Measurements from ENCODE around the gene CORO1A. TPM values are rescaled to one million over a fixed set of nuclear protein-coding genes. Genes with fewer than 3 reads are reported as not detected.

Gene CORO1A
- total RNA-seq, 1 donor: 0.36 TPM

DNA sequence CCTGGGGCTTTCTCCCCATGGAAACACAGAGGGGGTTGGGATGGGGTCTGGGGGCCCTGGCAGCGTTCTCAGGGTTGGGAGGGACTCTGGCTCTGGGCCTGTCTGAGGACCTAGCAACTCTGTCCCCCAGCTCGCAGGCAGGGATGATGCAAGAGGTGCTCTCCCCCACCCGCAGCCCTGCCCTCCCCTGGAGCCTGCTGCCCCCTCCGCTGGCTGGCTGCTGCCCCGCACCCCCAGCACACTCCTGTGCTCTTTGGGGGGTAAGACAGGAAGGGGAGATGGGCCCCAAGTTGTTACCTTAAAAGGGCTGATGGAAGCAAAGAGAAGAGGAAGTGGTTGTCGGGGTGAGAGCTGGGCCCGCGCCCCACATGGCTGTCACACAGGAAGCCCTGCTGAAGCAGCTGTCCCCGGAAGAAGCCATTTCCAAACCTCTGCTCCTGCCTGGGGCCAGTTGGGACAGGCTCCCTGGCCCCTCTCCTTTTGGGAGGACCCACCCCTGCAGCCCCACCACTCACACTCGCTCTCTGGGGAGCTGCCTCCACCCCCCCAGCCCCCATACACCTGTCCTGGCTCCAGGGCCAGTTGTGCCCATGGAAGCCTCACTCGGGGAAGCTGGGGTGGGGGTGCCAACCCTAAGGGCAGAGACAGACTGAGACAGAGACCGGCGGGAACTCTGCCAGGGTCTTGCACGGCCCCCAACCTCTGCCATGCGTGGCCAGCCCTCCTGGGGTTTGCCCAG is 2.5 kb downstream of the CORO1A start:
- Histone ChIP-seq H3K79me2 (ENCODE audit: insufficient read depth, low read length) (no peaks in the 10 kb centered on the region), H3K4me3 (ENCODE audit: insufficient read depth, low read length) (no peak overlapping the region), H3K4me1 (ENCODE audit: insufficient read depth, low read length) (no peaks in the 10 kb centered on the region), H3K9me3 (ENCODE audit: low read depth, low read length) (no peaks in the 10 kb centered on the region), H3K4me2 (ENCODE audit: insufficient read depth, low read length) (no peak overlapping the region), H2AFZ (ENCODE audit: low read length) (no peak overlapping the region), H4K20me1 (ENCODE audit: insufficient read depth, low read length) (peaks cover 3% of the 10 kb centered on the region), H3K27ac (ENCODE audit: low read depth, low read length) (no peak overlapping the region), H3K27me3 (ENCODE audit: insufficient read depth, low read length) (no peaks in the 10 kb centered on the region), H3K36me3 (ENCODE audit: insufficient read depth, low read length) (no peaks in the 10 kb centered on the region)
- peak; percentile 63 for DNase-seq (ENCODE audit: insufficient read length, low spot score, missing footprints)
- TF ChIP-seq, protein P1, sequence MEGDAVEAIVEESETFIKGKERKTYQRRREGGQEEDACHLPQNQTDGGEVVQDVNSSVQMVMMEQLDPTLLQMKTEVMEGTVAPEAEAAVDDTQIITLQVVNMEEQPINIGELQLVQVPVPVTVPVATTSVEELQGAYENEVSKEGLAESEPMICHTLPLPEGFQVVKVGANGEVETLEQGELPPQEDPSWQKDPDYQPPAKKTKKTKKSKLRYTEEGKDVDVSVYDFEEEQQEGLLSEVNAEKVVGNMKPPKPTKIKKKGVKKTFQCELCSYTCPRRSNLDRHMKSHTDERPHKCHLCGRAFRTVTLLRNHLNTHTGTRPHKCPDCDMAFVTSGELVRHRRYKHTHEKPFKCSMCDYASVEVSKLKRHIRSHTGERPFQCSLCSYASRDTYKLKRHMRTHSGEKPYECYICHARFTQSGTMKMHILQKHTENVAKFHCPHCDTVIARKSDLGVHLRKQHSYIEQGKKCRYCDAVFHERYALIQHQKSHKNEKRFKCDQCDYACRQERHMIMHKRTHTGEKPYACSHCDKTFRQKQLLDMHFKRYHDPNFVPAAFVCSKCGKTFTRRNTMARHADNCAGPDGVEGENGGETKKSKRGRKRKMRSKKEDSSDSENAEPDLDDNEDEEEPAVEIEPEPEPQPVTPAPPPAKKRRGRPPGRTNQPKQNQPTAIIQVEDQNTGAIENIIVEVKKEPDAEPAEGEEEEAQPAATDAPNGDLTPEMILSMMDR (IDR thresholded peaks at IDR 0.05; ENCODE audit: extremely low read depth, low read depth, low read length): no peak

DNA sequence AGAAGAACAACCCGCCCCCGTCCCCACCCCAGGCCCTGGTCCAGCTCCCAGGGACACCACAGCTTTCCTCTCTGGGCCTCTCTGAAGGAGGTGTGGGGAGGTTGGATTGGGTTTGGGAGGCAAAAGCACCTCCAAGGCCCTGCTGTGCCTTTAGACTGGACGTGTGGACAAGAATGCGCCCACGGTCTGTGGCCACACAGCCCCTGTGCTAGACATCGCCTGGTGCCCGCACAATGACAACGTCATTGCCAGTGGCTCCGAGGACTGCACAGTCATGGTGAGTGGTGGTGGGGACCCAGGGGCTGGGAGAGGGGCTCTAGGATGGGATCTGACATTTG is 3.0 kb downstream of the CORO1A start:
- no peaks in the 10 kb centered on the region for H3K36me3 ChIP-seq (ENCODE audit: insufficient read depth, low read length)
- H3K4me3 ChIP-seq (ENCODE audit: insufficient read depth, low read length): no peak overlapping the region
- no peaks in the 10 kb centered on the region for H3K27me3 ChIP-seq (ENCODE audit: insufficient read depth, low read length)
- H3K79me2 ChIP-seq (ENCODE audit: insufficient read depth, low read length): no peaks in the 10 kb centered on the region
- DNase-seq (ENCODE audit: insufficient read length, low spot score, missing footprints): no peak
- no peak overlapping the region for H3K4me2 ChIP-seq (ENCODE audit: insufficient read depth, low read length)
- H3K27ac ChIP-seq (ENCODE audit: low read depth, low read length): no peak overlapping the region
- H4K20me1 ChIP-seq (ENCODE audit: insufficient read depth, low read length): peaks cover 3% of the 10 kb centered on the region
- TF ChIP-seq, protein P1 (IDR thresholded peaks at IDR 0.05; ENCODE audit: extremely low read depth, low read depth, low read length): no peak
- no peaks in the 10 kb centered on the region for H3K9me3 ChIP-seq (ENCODE audit: low read depth, low read length)
- H3K4me1 ChIP-seq (ENCODE audit: insufficient read depth, low read length): no peaks in the 10 kb centered on the region
- no peak overlapping the region for H2AFZ ChIP-seq (ENCODE audit: low read length)

DNA sequence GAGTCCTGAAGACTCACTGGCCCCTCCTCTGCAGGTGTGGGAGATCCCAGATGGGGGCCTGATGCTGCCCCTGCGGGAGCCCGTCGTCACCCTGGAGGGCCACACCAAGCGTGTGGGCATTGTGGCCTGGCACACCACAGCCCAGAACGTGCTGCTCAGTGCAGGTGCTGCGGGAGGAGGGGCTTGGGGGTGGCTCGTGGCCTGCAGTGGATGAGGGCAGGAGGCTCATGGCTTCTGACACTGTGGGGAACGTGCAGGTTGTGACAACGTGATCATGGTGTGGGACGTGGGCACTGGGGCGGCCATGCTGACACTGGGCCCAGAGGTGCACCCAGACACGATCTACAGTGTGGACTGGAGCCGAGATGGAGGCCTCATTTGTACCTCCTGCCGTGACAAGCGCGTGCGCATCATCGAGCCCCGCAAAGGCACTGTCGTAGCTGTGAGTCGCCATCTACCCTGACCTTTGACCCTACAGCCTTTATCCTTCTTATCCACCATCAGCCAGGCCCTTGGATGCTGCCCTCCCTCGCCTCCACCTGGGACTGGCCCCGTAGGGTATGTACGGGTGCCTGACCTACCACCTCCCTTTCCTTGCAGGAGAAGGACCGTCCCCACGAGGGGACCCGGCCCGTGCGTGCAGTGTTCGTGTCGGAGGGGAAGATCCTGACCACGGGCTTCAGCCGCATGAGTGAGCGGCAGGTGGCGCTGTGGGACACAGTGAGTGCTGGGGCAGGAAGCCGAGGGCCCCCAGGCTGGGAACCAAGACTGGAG is 3.6 kb downstream of the CORO1A start:
- Histone ChIP-seq H3K9me3 (ENCODE audit: low read depth, low read length) (no peaks in the 10 kb centered on the region), H3K27ac (ENCODE audit: low read depth, low read length) (no peak overlapping the region), H3K79me2 (ENCODE audit: insufficient read depth, low read length) (no peaks in the 10 kb centered on the region), H4K20me1 (ENCODE audit: insufficient read depth, low read length) (peaks cover 3% of the 10 kb centered on the region), H3K36me3 (ENCODE audit: insufficient read depth, low read length) (no peaks in the 10 kb centered on the region), H3K4me1 (ENCODE audit: insufficient read depth, low read length) (no peaks in the 10 kb centered on the region), H2AFZ (ENCODE audit: low read length) (no peak overlapping the region), H3K4me3 (ENCODE audit: insufficient read depth, low read length) (no peak overlapping the region), H3K4me2 (ENCODE audit: insufficient read depth, low read length) (no peak overlapping the region), H3K27me3 (ENCODE audit: insufficient read depth, low read length) (no peaks in the 10 kb centered on the region)
- DNase-seq (ENCODE audit: insufficient read length, low spot score, missing footprints): peak; percentile 93
- TF ChIP-seq, protein P1 (IDR thresholded peaks at IDR 0.05; ENCODE audit: extremely low read depth, low read depth, low read length): peak; percentile 64

DNA sequence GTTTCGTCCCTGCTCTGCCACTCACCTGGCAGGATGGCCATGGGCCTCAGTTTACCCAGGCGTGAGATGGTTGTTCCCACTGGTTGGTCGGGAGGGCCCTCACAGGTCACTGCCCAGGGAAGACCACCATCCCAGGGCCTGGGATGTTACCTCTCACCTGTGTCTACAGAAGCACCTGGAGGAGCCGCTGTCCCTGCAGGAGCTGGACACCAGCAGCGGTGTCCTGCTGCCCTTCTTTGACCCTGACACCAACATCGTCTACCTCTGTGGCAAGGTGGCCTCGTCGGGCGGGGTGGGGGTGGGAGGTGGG is 4.1 kb downstream of the CORO1A start:
- no peaks in the 10 kb centered on the region for H3K36me3 ChIP-seq (ENCODE audit: insufficient read depth, low read length)
- no peak overlapping the region for H3K4me2 ChIP-seq (ENCODE audit: insufficient read depth, low read length)
- H3K4me1 ChIP-seq (ENCODE audit: insufficient read depth, low read length): no peaks in the 10 kb centered on the region
- H3K27me3 ChIP-seq (ENCODE audit: insufficient read depth, low read length): no peaks in the 10 kb centered on the region
- no peak overlapping the region for H3K27ac ChIP-seq (ENCODE audit: low read depth, low read length)
- H3K4me3 ChIP-seq (ENCODE audit: insufficient read depth, low read length): no peak overlapping the region
- no peaks in the 10 kb centered on the region for H3K9me3 ChIP-seq (ENCODE audit: low read depth, low read length)
- H2AFZ ChIP-seq (ENCODE audit: low read length): no peak overlapping the region
- peaks cover 3% of the 10 kb centered on the region for H4K20me1 ChIP-seq (ENCODE audit: insufficient read depth, low read length)
- no peak for DNase-seq (ENCODE audit: insufficient read length, low spot score, missing footprints)
- TF ChIP-seq, protein P1 (IDR thresholded peaks at IDR 0.05; ENCODE audit: extremely low read depth, low read depth, low read length): no peak
- no peaks in the 10 kb centered on the region for H3K79me2 ChIP-seq (ENCODE audit: insufficient read depth, low read length)

Data from osteoblast (primary cell).